Aorta (tissue), 5 donors: ENCODE measurements around the gene SLC18A2. TPM values are rescaled to one million over a fixed set of nuclear protein-coding genes. Genes with fewer than 3 reads are reported as not detected.

ENCODE experiments used
- ATAC-seq: fragments of 200-7000 bp; cut with Tn5 transposase; one replicate; pipeline ENCODE4 v1.9.1; 2022; ENCODE audit warnings: moderate library complexity; ENCODE audit not compliant: low FRiP score
- DNase-seq, 2 donors: peaks; one replicate each; pipeline ENCODE4 v3.0.0-alpha.2; 2020
- H3K27ac ChIP-seq, 2 donors: one replicate each; pipeline ENCODE4 v1.5.1; 2013; ENCODE audit warnings: low read length in 2 of 2, mild to moderate bottlenecking in 2 of 2, moderate library complexity in 2 of 2, control low read depth in 1 of 2, inconsistent platforms in 1 of 2, low read depth in 1 of 2
- H3K27me3 ChIP-seq, 2 donors: one replicate each; pipeline ENCODE4 v1.6.1; 2013; ENCODE audit warnings: control low read depth in 1 of 2, low read length in 1 of 2, mild to moderate bottlenecking in 1 of 2, moderate library complexity in 1 of 2; ENCODE audit not compliant: insufficient read depth in 2 of 2, control insufficient read depth in 1 of 2
- H3K36me3 ChIP-seq, 2 donors: one replicate each; pipeline ENCODE4 v1.6.1; 2013; ENCODE audit warnings: control low read depth in 1 of 2, low read length in 1 of 2, mild to moderate bottlenecking in 1 of 2; ENCODE audit not compliant: insufficient read depth in 2 of 2, control insufficient read depth in 1 of 2
- H3K4me1 ChIP-seq, 2 donors: one replicate each; pipeline ENCODE4 v1.6.1; 2013; ENCODE audit warnings: low read length in 2 of 2, control low read depth in 1 of 2, mild to moderate bottlenecking in 1 of 2, moderate library complexity in 1 of 2; ENCODE audit not compliant: insufficient read depth in 2 of 2, control insufficient read depth in 1 of 2
- H3K4me3 ChIP-seq, 2 donors: one replicate each; pipeline ENCODE4 v1.5.1; 2013; ENCODE audit warnings: low read length in 2 of 2, control low read depth in 1 of 2, mild to moderate bottlenecking in 1 of 2
- H3K9me3 ChIP-seq: one replicate; pipeline ENCODE4 v1.6.1; 2013; ENCODE audit warnings: mild to moderate bottlenecking, low read length; ENCODE audit not compliant: control insufficient read depth
- WGBS, 2 donors: extraction: QIAGEN DNeasy Blood & Tissue Kit; methylation state at CpG; one replicate each; pipeline ENCODE4 v1.1.7; 2013; 5-methylcytosine and 5-hydroxymethylcytosine counted together
- intact Hi-C, 2 donors: fragments of 100-400 bp; cut with DNase I; formaldehyde crosslinking; loops; one replicate each; pipeline versions ENCODE4 v1.14.2 to v1.15.0; 2022
- polyA plus RNA-seq, 2 donors: library from polyadenylated mRNA; stranded (reverse); fragments of 200-250 nt; gene quantifications; one replicate each; pipeline ENCODE4 v1.2.3, GENCODE V29; 2013
- total RNA-seq, 2 donors: library from RNA; stranded (reverse); fragmentation: NEBNext Ultra II Directional; extraction: Animal tissue kit (Norgen Biotek cat#: 25700); gene quantifications; one replicate each; pipeline ENCODE4 v1.2.1, GENCODE V29; 2021
- donor health status: healthy with polysubstance abuse.
- donor health status: Bipolar disorder and iron deficiency.
- donor health status: DM: no; HTN: no; CAD: no.
- donor health status: DM: no; HTN: no; CAD: no.
- donor health status: DM: yes; HTN: yes; CAD: no.

SLC18A2 gene
- total and polyA plus RNA-seq, 4 donors, result 0.08 to 2.8 (median 0.32) TPM

- no peak for DNase-seq
- Histone ChIP-seq H3K27ac (no peak overlapping the region), H3K27me3 (peaks cover 0 to 3% of the 10 kb centered on the region in 2 donors), H3K4me3 (no peak overlapping the region), H3K36me3 (no peaks in the 10 kb centered on the region), H3K9me3 (no peaks in the 10 kb centered on the region), H3K4me1 (no peaks in the 10 kb centered on the region)
- no peak for ATAC-seq
- intact Hi-C loops, result no loop called here
- 89 to 93% methylated on average over 8 of the region's 8 CpGs for WGBS, 2 donors
Observed at GRCh38 chr10:117242463-117242832, 1.5 kb downstream of the SLC18A2 start.

GRCh38 chr10:117246997-117247671, 6.2 kb downstream of the SLC18A2 start:
- Histone ChIP-seq H3K9me3 (no peaks in the 10 kb centered on the region), H3K27ac (no peak overlapping the region), H3K4me1 (no peaks in the 10 kb centered on the region), H3K36me3 (no peaks in the 10 kb centered on the region), H3K27me3 (peaks cover 0 to 3% of the 10 kb centered on the region in 2 donors), H3K4me3 (no peak overlapping the region)
- ATAC-seq (no peak), DNase-seq (no peak)
- 57 to 62% methylated on average over 3 of the region's 3 CpGs for WGBS, 2 donors
- intact Hi-C loops, result no loop called here

GRCh38 chr10:117248750-117249465, 8.0 kb downstream of the SLC18A2 start:
- WGBS, 2 donors, result 29 to 35% methylated on average over 10 of the region's 10 CpGs
- H3K27me3 ChIP-seq, result no peaks in the 10 kb centered on the region

GRCh38 chr10:117249493-117250093, 8.7 kb downstream of the SLC18A2 start:
- DNase-seq, result no peak
- Histone ChIP-seq H3K27me3 (no peaks in the 10 kb centered on the region), H3K9me3 (no peaks in the 10 kb centered on the region), H3K4me3 (no peak overlapping the region), H3K27ac (no peak overlapping the region), H3K4me1 (no peaks in the 10 kb centered on the region), H3K36me3 (no peaks in the 10 kb centered on the region)
- intact Hi-C loops, result no loop called here
- 63 to 71% methylated on average over 6 of the region's 6 CpGs for WGBS, 2 donors
- no peak for ATAC-seq

More at GRCh38 chr10:117248750-117249465, 8.0 kb downstream of the SLC18A2 start:
- Histone ChIP-seq H3K4me1 (no peaks in the 10 kb centered on the region), H3K9me3 (no peaks in the 10 kb centered on the region), H3K36me3 (no peaks in the 10 kb centered on the region), H3K4me3 (no peak overlapping the region), H3K27ac (no peak overlapping the region)
- intact Hi-C loops, result no loop called here
- ATAC-seq, result no peak
- DNase-seq, result no peak

GRCh38 chr10:117250411-117250810, 9.5 kb downstream of the SLC18A2 start:
- Histone ChIP-seq H3K9me3 (no peaks in the 10 kb centered on the region), H3K4me1 (no peaks in the 10 kb centered on the region), H3K36me3 (no peaks in the 10 kb centered on the region), H3K27me3 (no peaks in the 10 kb centered on the region), H3K4me3 (no peak overlapping the region), H3K27ac (no peak overlapping the region)
- WGBS, 2 donors, result 40 to 61% methylated on average over 7 of the region's 7 CpGs
- ATAC-seq, result no peak
- no peak for DNase-seq
- intact Hi-C loops, result no loop called here

GRCh38 chr10:117253908-117254307, 13.0 kb downstream of the SLC18A2 start:
- no peak overlapping the region for H3K4me3 ChIP-seq
- no peak for ATAC-seq
- no peak overlapping the region for H3K27ac ChIP-seq
- no peaks in the 10 kb centered on the region for H3K27me3 ChIP-seq
- peak in 1 of 2 donors; percentile 28 for DNase-seq
- intact Hi-C loops, result no loop called here
- no peaks in the 10 kb centered on the region for H3K4me1 ChIP-seq
- H3K36me3 ChIP-seq, result no peaks in the 10 kb centered on the region
- H3K9me3 ChIP-seq, result peaks cover 2% of the 10 kb centered on the region
- 59 to 65% methylated on average over 9 of the region's 9 CpGs for WGBS, 2 donors

GRCh38 chr10:117254338-117254737, 13.4 kb downstream of the SLC18A2 start:
- ATAC-seq (no peak), DNase-seq (peak in 1 of 2 donors; percentile 37)
- Histone ChIP-seq H3K36me3 (no peaks in the 10 kb centered on the region), H3K27me3 (no peaks in the 10 kb centered on the region), H3K4me1 (no peaks in the 10 kb centered on the region), H3K27ac (no peak overlapping the region), H3K4me3 (no peak overlapping the region), H3K9me3 (peaks cover 2% of the 10 kb centered on the region)
- intact Hi-C loops, result no loop called here
- WGBS, 2 donors, result 61 to 64% methylated on average over 9 of the region's 9 CpGs

- ATAC-seq (no peak), DNase-seq (peak in 1 of 2 donors; percentile 70)
- Histone ChIP-seq H3K27me3 (no peaks in the 10 kb centered on the region), H3K27ac (no peak overlapping the region), H3K9me3 (peaks cover 2% of the 10 kb centered on the region), H3K4me1 (no peaks in the 10 kb centered on the region), H3K36me3 (no peaks in the 10 kb centered on the region), H3K4me3 (no peak overlapping the region)
- intact Hi-C loops, result no loop called here
- 77% methylated on average over 26 of the region's 26 CpGs for WGBS, 2 donors
Observed at GRCh38 chr10:117254774-117255735, 14.1 kb downstream of the SLC18A2 start.
